DMS79 treated with DMSO at 0.1 percent for 48 hours (cell line): Measurements from ENCODE around the gene PITRM1.
A peak's percentile ranks its signal among the peaks of the same experiment; 100 is the strongest.
"Not testable (repeated sequence)": the region's sequence is repeated elsewhere in the genome, so short reads cannot be mapped to it uniquely, and the experiment has no call there.

Experiments
- DNase-seq: peaks from one replicate; lab custom pipeline; 2025; lab: John Stamatoyannopoulos, UW

Gene PITRM1

GRCh38 chr10:3198900-3199299 lies 26.3 kb upstream of the PITRM1 start:
- DNase-seq: no peak

- DNase-seq: peak; percentile 8
Measured at GRCh38 chr10:3197348-3198003, 24.9 kb upstream of the PITRM1 start.

DNA sequence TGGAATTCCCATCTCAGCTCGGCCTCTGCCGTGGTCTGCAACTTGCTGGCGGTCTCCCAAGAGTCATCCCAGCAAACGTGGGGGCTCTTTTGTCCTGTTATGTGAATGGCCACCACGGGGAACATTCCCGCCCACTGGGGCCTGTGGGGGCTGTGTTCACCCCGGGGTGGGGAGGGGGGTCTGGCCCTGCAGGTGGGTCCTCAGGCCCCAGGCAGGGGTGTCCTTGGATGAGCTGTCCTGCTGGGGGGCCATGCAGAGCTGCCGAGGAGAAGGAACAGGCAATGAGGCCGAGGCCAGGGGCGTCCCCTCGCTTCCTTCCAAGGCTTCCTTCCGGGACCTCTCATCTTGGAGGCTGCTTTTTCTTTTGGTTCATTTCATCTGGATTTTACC lies 24.4 kb upstream of the PITRM1 start:
- no peak for DNase-seq

- DNase-seq: no peak
Measured at GRCh38 chr10:3196482-3196881, 23.9 kb upstream of the PITRM1 start.

DNA sequence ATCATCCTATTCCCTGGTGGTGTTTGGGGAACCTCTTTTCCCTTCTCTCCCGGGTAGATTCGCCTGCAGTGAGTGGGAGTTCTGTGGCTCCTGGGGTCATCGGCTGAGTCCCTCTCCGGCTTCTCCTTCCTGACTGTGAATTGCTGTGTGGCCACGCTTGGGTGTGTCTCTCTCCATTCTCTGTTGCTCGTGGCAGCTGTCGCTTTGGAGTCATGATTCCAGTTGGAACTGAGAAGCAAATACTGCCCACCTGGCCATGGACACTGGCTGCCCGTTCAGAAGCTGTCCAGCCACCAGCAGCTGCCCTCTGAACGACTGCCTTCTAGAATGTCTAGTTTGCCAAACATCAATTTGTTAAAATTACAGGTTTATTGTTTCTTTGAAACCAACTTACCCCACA lies 23.1 kb upstream of the PITRM1 start:
- DNase-seq: no peak

- DNase-seq: no peak
Measured at GRCh38 chr10:3195286-3195685, 22.7 kb upstream of the PITRM1 start.

- DNase-seq: no peak
Measured at GRCh38 chr10:3194871-3195270, 22.3 kb upstream of the PITRM1 start.

DNA sequence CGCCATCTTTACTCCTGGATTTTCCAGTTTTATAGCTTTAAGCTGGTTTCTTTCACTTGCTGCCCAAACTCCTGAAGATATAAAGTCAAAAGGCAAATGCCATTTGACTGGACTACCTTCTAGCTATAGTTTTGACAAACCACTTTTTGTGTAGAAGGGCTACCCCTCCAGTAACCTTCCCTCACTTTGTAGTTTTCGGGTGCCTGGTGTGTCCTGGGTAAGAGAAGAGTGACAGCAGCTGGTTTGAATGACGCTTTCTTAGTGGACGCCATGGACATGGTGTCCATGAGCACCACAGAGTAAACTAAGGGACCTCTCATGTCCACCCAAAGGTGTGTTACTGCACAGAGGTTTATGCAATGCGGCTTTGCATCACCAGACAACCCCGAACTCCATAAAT lies 21.2 kb upstream of the PITRM1 start:
- DNase-seq: no peak

DNA sequence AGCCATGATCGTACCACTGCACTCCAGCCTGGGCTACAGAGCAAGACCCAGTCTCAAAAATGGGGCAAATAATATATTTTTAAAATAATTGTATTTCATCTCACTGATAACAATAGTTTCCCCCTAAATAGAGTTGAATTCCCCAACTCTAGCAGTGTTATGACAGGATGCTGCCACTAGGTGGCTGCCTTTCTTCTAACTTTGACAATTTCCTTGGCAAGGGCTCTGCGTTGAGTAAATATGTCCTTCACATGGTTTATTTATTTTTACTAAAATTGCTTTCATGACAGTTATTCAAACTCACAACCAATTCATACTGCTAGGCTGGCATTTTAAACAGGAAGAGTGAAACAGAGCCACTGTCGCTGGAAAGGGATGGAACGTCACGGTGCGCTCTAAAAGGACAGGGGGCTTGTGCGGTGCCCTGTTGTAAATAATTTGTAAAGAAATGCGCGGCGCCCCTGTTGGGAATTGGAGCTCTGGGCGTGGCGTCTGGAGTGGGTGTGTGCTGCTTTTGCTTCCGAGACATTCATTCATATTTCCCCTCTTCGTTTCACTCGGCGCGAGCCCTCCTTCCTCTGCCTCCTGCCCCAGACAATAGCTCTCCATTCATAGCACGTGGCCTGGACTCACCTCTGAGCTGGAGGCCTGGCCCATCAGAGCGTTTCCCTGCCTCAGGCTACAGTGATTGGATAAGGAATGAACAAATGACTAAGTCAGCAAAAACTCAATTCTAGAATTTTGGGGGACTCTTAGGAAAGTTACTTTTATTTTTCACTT lies 20.5 kb upstream of the PITRM1 start:
- DNase-seq: peak; percentile 17

DNA sequence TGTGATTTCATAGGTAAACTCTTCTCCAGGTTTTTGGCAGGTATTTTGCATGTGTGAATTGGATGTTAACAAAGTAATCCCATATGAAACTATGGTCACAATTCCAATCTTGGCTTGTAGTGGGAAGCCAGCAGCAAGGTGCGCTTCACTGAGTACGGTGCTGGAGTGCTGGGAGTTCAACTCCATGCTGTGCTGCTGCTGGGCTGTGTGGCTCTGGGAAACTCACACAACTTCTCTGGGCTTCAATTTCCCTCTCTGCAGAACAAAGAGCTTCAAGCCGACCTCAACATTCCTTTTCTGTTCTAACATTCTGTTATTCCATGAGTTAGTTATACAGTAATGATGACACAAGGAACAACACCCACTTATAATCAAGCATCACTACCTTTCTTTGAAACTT lies 18.2 kb upstream of the PITRM1 start:
- DNase-seq: no peak

DNA sequence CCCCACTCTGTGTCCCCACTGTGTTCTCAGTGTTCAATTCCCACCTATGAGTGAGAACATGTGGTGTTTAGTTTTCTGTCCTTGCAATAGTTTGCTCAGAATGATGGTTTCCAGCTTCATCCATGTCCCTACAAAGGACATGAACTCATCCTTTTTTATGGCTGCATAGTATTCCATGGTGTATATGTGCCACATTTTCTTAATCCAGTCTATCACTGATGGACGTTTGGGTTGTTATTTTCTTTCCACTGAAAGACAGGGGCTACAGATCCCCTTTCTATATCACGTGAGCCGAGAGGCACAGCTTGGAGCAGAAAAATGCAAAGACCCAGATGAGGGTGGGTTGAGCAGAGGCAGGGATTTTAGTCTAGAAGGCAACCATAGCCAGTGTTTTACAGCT lies 14.6 kb upstream of the PITRM1 start:
- not testable (repeated sequence) for DNase-seq

GRCh38 chr10:3186368-3186767 lies 13.8 kb upstream of the PITRM1 start:
- DNase-seq: no peak

- DNase-seq: no peak
Measured at GRCh38 chr10:3185386-3185785, 12.8 kb upstream of the PITRM1 start.

- DNase-seq: no peak
Measured at GRCh38 chr10:3180355-3181025, 7.9 kb upstream of the PITRM1 start.

- no peak for DNase-seq
Measured at GRCh38 chr10:3179174-3179573, 6.6 kb upstream of the PITRM1 start.

- no peak for DNase-seq
Measured at GRCh38 chr10:3178042-3178441, 5.5 kb upstream of the PITRM1 start.

GRCh38 chr10:3173171-3173878 lies 743 bp upstream of the PITRM1 start:
- no peak for DNase-seq

- DNase-seq: no peak
Measured at GRCh38 chr10:3172081-3172445, 519 bp downstream of the PITRM1 start.

DNA sequence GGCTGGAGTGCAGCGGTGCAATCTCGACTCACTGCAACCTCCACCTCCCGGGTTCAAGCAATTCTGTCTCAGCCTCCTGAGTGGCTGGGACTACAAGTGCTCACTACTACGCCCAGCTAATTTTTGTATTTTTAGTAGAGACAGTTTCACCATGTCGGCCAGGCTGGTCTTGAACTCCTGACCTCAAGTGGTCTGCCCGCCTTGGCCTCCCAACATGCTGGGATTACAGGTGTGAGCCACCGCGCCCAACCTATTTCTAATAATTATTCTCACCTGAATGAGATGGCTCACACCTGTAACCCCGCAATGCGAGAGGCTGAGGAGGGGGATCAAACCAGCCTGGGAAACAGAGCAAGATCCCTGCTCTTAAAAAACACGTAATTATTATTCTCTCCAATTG lies 1.1 kb downstream of the PITRM1 start:
- not testable (repeated sequence) for DNase-seq

DNA sequence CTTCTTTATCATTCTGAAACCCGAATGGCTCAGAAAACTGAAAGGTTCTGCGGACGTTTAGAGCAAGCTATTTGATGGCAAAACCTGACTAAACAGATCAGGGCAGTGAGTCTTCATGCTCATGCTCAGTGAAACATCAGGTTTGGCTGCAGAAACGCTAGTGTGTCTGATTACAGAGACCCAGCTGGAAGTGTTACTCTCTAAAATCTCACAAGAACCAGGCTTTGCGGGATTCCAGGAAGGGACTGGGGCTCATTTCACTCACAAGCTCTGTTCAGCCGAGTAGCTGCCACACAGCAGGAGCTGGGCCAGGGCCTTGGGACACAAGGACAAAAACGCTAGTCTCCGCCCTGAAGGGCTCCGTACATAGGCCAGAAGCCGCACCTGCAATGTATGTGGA lies 2.9 kb downstream of the PITRM1 start:
- DNase-seq: no peak

GRCh38 chr10:3169271-3169670 lies 3.3 kb downstream of the PITRM1 start:
- DNase-seq: no peak

- DNase-seq: no peak
Measured at GRCh38 chr10:3167611-3168330, 4.8 kb downstream of the PITRM1 start.
